Measurements from ENCODE around the gene MPZL1.
"Not testable (repeated sequence)": the region's sequence is repeated elsewhere in the genome, so short reads cannot be mapped to it uniquely, and the experiment has no call there.

The MPZL1 gene

DNA sequence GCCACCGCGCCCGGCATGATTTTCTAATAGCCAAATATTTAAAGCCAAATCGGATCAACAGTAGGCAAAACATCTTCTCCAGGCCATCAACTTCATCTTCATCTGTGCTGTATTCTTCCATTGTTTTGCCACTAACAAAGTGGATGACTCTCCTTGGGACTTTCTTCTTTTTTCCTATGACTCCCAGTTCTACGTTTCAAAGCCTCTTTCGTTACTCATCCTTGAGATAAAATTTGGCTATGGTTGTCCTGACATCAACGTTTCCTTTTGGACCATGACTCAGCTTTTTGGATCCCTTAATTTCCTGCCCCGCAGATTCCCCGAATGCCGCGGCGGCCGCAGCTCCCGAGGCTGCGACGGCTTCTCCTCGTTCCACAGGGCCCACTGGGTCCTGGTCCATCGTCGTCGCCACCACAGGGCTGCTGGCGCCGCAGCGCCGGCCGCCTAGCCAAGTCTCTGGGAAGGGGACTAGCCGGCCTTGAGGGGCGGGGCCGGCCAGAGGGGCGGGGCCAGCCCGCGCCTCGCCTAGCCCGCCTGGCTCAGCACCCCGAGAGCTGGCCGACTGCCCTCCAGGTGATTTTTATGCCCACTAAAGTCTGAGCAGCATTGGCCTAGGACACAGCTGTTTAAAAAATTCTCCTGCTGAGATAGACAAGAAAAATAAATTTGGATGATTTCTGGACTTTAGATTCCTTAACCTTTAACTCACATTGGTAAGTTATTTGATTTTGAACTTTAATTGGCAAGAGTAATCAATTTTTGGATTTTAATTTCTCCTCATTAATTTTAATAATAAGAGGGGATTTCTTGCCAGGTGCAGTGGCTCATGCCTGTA, 98.3 kb downstream of the MPZL1 start:
- peak; percentile 78 for DNase-seq

GRCh38 chr1:167820684-167821355, 99.0 kb downstream of the MPZL1 start:
- no peak for DNase-seq

DNA sequence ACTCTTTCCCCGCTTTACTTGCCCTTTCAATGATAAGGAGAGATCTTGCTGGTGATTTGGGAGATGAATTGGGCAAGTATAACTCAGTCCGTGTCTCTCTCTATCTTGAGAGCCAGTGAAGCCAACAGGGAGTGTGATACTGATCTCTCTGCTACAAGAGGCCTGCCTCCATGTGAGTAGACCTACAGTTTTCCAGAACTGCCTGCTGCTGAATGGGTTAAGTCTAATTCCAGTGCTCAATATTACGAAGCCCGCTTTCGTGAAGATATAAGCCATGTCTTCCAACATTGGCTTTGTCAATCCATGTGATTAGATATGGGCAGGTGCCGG, 99.5 kb downstream of the MPZL1 start:
- DNase-seq = no peak

GRCh38 chr1:167821969-167822685, 100.3 kb downstream of the MPZL1 start:
- no peak for DNase-seq

DNA sequence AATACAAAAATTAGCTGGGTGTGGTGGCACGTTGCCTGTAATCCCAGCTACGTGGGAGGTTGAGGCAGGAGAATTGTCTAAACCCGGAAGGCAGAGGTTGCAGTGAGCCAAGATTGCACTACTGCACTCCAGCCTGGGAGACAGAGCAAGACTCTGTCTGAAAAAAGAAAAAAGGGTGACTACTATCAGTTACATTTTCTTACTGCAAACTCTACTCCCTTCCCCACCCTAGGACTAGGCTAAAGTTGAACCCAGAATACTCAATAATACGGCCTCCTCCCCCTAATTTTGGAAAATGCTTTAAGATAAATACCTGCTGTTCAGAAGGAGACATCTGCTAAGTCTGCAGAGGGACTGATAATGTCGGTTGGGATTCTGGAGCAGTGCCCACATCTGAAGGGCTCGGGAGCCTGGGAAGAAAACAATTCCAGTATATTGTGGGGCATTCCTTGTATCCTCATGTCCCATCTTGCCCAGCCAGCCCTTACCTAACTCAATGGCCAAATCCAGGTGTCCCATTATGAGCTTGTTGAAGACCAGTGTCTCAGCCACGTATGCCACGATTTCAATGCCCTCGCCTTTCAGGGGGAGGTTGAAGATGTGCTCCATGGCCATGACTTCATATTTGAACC, 102.5 kb downstream of the MPZL1 start:
- no peak for DNase-seq

GRCh38 chr1:167825419-167826079, 103.8 kb downstream of the MPZL1 start:
- DNase-seq = no peak

GRCh38 chr1:167826127-167826526, 104.3 kb downstream of the MPZL1 start:
- DNase-seq = no peak

DNA sequence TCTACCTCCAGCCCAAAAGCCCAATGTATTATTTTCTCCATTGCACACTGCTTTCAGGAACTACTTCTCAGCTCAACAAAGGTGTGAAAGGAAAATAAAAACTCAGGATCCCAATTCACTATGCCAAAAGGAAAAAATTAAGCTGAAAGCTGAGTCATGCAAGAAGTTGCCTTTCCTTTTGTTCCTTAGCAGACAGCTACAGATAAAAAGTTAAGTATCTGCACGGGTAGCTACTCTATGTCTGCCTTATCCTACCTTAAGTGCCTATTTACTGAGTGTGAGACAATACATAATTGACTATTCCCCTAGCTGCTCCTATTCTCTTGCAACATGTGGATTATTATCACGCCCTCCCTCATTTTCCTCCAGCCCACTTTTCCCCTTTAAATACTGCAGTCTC, 108.1 kb downstream of the MPZL1 start:
- DNase-seq = no peak

DNA sequence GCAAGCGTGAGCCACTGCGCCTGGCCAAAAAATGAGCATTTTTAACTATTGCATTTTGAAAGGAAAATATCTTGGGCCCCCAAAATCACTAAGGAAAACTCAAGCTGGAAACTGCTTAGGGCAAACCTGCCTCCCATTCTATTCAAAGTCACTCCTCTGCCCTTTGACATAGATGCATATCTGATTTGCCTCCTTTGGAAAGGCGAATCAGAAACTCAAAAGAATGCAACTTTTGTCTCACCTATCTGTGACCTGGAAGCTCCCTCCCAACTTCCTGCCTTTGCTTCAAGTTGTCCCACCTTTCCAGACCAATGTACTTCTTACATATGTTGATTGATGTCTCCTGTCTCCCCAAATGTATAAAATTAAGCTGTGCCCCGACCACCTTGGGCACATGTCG, 108.9 kb downstream of the MPZL1 start:
- DNase-seq = not testable (repeated sequence)

DNA sequence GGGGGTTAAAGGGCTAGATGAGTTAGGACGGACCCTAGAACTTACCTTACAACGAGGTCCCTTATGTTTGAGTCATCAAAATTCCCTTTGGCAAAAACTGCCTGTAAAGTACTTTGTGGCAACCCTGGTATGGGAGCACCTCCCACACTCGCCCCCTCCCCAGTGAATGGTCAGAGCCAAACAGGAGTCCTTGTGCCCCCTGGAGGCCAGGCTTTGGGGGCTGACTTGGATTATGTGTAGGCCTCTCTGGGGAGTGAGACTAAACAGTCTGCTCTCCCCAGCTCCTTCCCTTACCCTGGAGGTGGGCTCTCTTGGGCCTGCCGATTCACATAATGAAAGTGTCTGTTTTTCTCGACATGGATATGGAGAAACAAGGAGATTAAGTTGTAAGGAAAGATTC, 110.9 kb downstream of the MPZL1 start:
- DNase-seq = no peak

DNA sequence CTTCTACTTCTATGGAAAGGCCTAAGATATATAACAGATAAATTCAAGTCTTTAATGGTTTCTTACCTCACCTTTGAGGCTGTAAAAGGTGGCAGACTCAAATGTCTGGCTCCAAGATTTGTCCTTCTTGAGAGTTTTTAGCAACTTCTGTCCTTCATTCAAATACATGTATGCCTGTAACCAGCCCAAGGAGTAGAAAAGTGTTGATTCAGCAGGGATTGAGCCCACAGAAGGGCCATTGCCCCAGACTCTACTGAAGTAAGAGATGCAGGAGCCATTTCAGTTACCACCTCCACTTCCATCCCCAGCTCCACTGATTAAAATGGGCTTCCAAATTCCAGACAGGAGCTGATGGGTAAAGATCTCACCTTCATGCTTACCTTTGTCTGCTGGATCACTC, 112.1 kb downstream of the MPZL1 start:
- no peak for DNase-seq

GRCh38 chr1:167836197-167836596, 114.4 kb downstream of the MPZL1 start:
- DNase-seq = no peak

DNA sequence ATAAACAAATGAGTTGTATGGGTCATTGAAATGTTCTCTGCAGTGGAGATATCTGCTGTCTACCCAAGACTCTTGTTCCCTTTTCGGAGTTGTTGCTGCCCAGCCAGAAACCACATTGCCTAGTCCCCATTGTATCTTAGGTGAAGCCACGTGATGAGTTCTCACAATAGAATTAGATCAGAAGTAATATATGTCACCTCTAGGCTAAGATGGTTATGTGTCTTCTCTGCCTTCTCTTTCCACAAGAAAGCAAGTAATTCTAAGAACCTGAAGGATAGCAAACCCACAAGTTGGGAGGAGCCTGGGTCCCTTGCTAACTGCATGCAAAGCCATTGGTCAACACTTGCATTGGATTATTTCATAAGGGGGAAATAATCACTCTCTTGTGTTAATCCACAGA, 115.5 kb downstream of the MPZL1 start:
- no peak for DNase-seq

DNA sequence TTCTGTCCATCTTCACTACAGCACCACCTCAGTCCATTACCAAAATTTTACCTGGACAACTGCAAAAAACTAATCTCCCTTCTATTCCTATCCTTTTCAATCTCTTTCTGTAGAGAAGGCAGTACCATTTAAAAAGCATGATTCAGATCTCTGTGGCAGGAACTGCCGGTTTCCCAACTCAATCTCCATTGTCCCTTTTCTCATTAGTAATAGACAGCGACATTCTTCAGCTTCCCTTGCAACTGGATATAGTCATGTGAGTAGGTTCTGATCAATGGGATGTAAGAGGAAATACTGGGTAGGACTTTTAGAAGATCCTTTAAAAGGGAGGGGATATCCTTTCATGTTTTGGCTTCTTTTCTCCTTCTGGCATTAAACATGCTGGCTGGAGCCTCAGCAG, 117.2 kb downstream of the MPZL1 start:
- DNase-seq = no peak

Measured in NCI-H526 treated with DMSO at 0.1 percent for 48 hours (cell line).